Right atrium auricular region (tissue), 2 donors: Measurements from ENCODE around the gene OOSP4A. TPM values are rescaled to one million over a fixed set of nuclear protein-coding genes. Genes with fewer than 3 reads are reported as not detected.

ENCODE experiments used
- total RNA-seq, 2 donors: library from RNA; depleted of rRNA; stranded (reverse); fragments of >200 nt; gene quantifications; one replicate each; pipeline ENCODE4 v1.1.0, GENCODE V29; 2016

OOSP4A gene
- total RNA-seq, 2 donors from 2014 or later = not detected

Other genes with a start within 250 kb of the OOSP4A start
- 10 to 100 TPM; 10.3 to 18.1 TPM for gene STX3, start 208.7 kb upstream of the OOSP4A start, total RNA-seq
- gene MRPL16, start 153.3 kb upstream of the OOSP4A start, total RNA-seq = 10 to 100 TPM; 41.9 to 78.5 TPM
- not detected for gene CBLIF, start 118.5 kb upstream of the OOSP4A start, total RNA-seq
- gene TCN1, start 97.5 kb upstream of the OOSP4A start, total RNA-seq = not detected
- gene OOSP3, start 85.3 kb upstream of the OOSP4A start, total RNA-seq = not detected
- not detected for gene OOSP1, start 25.6 kb upstream of the OOSP4A start, total RNA-seq
- gene OOSP4B, start 53.1 kb downstream of the OOSP4A start, total RNA-seq = not detected
- gene OOSP2, start 76.4 kb downstream of the OOSP4A start, total RNA-seq = not detected
- not detected for gene MS4A3, start 92.6 kb downstream of the OOSP4A start, total RNA-seq
- gene MS4A2, start 124.6 kb downstream of the OOSP4A start, total RNA-seq = under 1 TPM in 1 of 2 donors, not detected in 1; 0.93 TPM
- gene MS4A6A, start 219.1 kb downstream of the OOSP4A start, total RNA-seq = 10 to 100 TPM; 15.6 to 40.8 TPM